Hepatocyte (in vitro differentiated cells): ENCODE data around the gene VPS33B. TPM values are rescaled to one million over a fixed set of nuclear protein-coding genes. Genes with fewer than 3 reads are reported as not detected.

Source experiments
- DNase-seq: peaks from one replicate; pipeline ENCODE4 v3.0.0-alpha.2; 2016; ENCODE audit warnings: low spot score
- H2AFZ ChIP-seq: fragments of 200-600 bp; sonication (generic); 2 replicates; pipeline ENCODE4 v1.6.0; 2016; ENCODE audit warnings: antibody characterized with exemption, mild to moderate bottlenecking
- H3K27ac ChIP-seq: fragments of 200-600 bp; sonication (generic); 2 replicates; pipeline ENCODE4 v1.5.1; 2016; ENCODE audit warnings: mild to moderate bottlenecking
- H3K27me3 ChIP-seq: fragments of 200-600 bp; sonication (generic); 2 replicates; pipeline ENCODE4 v1.6.1; 2016
- H3K36me3 ChIP-seq: fragments of 200-600 bp; sonication (generic); replicated peaks from 2 replicates; pipeline ENCODE4 v1.5.1; 2016; ENCODE audit warnings: low read depth; ENCODE audit not compliant: insufficient read depth
- H3K4me1 ChIP-seq: fragments of 200-600 bp; sonication (generic); 2 replicates; pipeline ENCODE4 v1.5.1; 2016; ENCODE audit warnings: mild to moderate bottlenecking, moderate library complexity; ENCODE audit not compliant: insufficient read depth
- H3K4me2 ChIP-seq: fragments of 200-600 bp; sonication (generic); 2 replicates; pipeline ENCODE4 v1.6.0; 2016
- H3K4me3 ChIP-seq: fragments of 200-600 bp; sonication (generic); 2 replicates; pipeline ENCODE4 v1.5.1; 2016; ENCODE audit warnings: mild to moderate bottlenecking
- H3K79me2 ChIP-seq: fragments of 200-600 bp; sonication (generic); 2 replicates; pipeline ENCODE4 v1.6.0; 2017; ENCODE audit warnings: mild to moderate bottlenecking
- H3K9me2 ChIP-seq: fragments of 200-600 bp; sonication (generic); replicated peaks from 2 replicates; pipeline ENCODE4 v1.6.0; 2017; ENCODE audit warnings: mild to moderate bottlenecking; ENCODE audit not compliant: insufficient read depth
- H3K9me3 ChIP-seq: fragments of 200-600 bp; sonication (generic); 2 replicates; pipeline ENCODE4 v1.5.1; 2016; ENCODE audit warnings: low read depth, mild to moderate bottlenecking
- H4K20me1 ChIP-seq: fragments of 200-600 bp; sonication (generic); 2 replicates; pipeline ENCODE4 v1.6.0; 2016; ENCODE audit warnings: mild to moderate bottlenecking; ENCODE audit not compliant: insufficient read depth, poor library complexity, severe bottlenecking
- CTCF ChIP-seq: fragments of 200-600 bp; sonication (generic); IDR thresholded peaks from 2 replicates; pipeline ENCODE4 v1.5.1; 2016; ENCODE audit warnings: antibody characterized with exemption, mild to moderate bottlenecking; ENCODE audit not compliant: poor library complexity
- EZH2 ChIP-seq: fragments of 200-600 bp; sonication (generic); IDR thresholded peaks from 2 replicates; pipeline ENCODE4 v1.6.1; 2016; ENCODE audit warnings: antibody characterized with exemption, mild to moderate bottlenecking, borderline replicate concordance
- EZH2phosphoT487 ChIP-seq: fragments of 200-600 bp; sonication (generic); IDR thresholded peaks from one replicate; pipeline ENCODE4 v1.6.1; 2018; ENCODE audit warnings: antibody characterized with exemption, mild to moderate bottlenecking, low read depth, moderate library complexity; ENCODE audit not compliant: unreplicated experiment, severe bottlenecking
- WGBS: methylation state at CpG from one replicate; pipeline ENCODE4 v1.1.6; 2016; ENCODE audit warnings: low lambda C conversion rate; ENCODE audit errors: missing lambda C conversion rate; 5-methylcytosine and 5-hydroxymethylcytosine counted together
- polyA plus RNA-seq: library from polyadenylated mRNA; unstranded; fragments of >200 nt; fragmentation: Nextera tagmentation; extraction: Ambion mirVana; gene quantifications from 2 replicates; pipeline ENCODE4 v1.2.1, GENCODE V29; 2016
- total RNA-seq: library from RNA; depleted of rRNA; stranded (reverse); fragments of >200 nt; gene quantifications from 2 replicates; pipeline ENCODE4 v1.2.3, GENCODE V29; 2014

VPS33B gene
- total RNA-seq (8.0 and 11.7 TPM in 2 replicates), polyA plus RNA-seq (7.8 and 10.4 TPM in 2 replicates)

GRCh38 chr15:91022075-91022831, at the start of gene VPS33B:
Gene VPS33B (minus strand): TSS chr15:91022594. CDS start chr15:91022249, 345 bp downstream.
- Histone ChIP-seq H3K4me1 (peaks cover 11% of the 10 kb centered on the region), H3K27me3 (no peaks in the 10 kb centered on the region), H3K9me2 (no peaks in the 10 kb centered on the region), H3K4me3 (peak within 1 kb of the TSS; percentile 46), H3K4me2 (peak within 1 kb of the TSS; percentile 83), H3K9me3 (no peaks in the 10 kb centered on the region), H3K36me3 (no peaks in the 10 kb centered on the region), H4K20me1 (no peaks in the 10 kb centered on the region), H2AFZ (peak within 1 kb of the TSS; percentile 89), H3K79me2 (peaks cover 40% of the 10 kb centered on the region), H3K27ac (peak within 1 kb of the TSS; percentile 68)
- 1% methylated on average over 48 of the region's 48 CpGs for WGBS
- TF ChIP-seq EZH2phosphoT487 (no peak), EZH2 (no peak), CTCF (no peak)
- DNase-seq = peak; percentile 88

GRCh38 chr15:91072161-91072560, 49.8 kb upstream of the VPS33B start:
- H4K20me1 ChIP-seq = no peaks in the 10 kb centered on the region
- no peak overlapping the region for H3K27ac ChIP-seq
- no peaks in the 10 kb centered on the region for H3K9me3 ChIP-seq
- H3K27me3 ChIP-seq = peaks cover 7% of the 10 kb centered on the region
- DNase-seq = no peak
- no peaks in the 10 kb centered on the region for H3K79me2 ChIP-seq
- no peaks in the 10 kb centered on the region for H3K9me2 ChIP-seq
- H3K4me2 ChIP-seq = no peak overlapping the region
- H3K4me1 ChIP-seq = no peaks in the 10 kb centered on the region
- no peak for TF ChIP-seq EZH2phosphoT487
- TF ChIP-seq EZH2 = no peak
- no peak for TF ChIP-seq CTCF
- H3K36me3 ChIP-seq = no peaks in the 10 kb centered on the region
- H3K4me3 ChIP-seq = no peak overlapping the region
- H2AFZ ChIP-seq = no peak overlapping the region
- WGBS = 85% methylated on average over 4 of the region's 4 CpGs

- WGBS = 84% methylated on average over 8 of the region's 8 CpGs
- Histone ChIP-seq H3K4me3 (no peak overlapping the region), H2AFZ (no peak overlapping the region), H3K27ac (no peak overlapping the region), H3K27me3 (peaks cover 7% of the 10 kb centered on the region), H3K9me3 (no peaks in the 10 kb centered on the region), H3K79me2 (no peaks in the 10 kb centered on the region), H3K9me2 (no peaks in the 10 kb centered on the region), H3K36me3 (no peaks in the 10 kb centered on the region), H4K20me1 (no peaks in the 10 kb centered on the region), H3K4me1 (no peaks in the 10 kb centered on the region), H3K4me2 (no peak overlapping the region)
- TF ChIP-seq EZH2 = no peak
- TF ChIP-seq EZH2phosphoT487 = no peak
- DNase-seq = no peak
Observed at GRCh38 chr15:91070872-91071271, 48.5 kb upstream of the VPS33B start.

GRCh38 chr15:91068966-91069365, 46.6 kb upstream of the VPS33B start:
- no peaks in the 10 kb centered on the region for H3K9me2 ChIP-seq
- no peak overlapping the region for H3K4me3 ChIP-seq
- TF ChIP-seq EZH2 (no peak), CTCF (no peak), EZH2phosphoT487 (no peak)
- 82% methylated on average over 3 of the region's 3 CpGs for WGBS
- no peaks in the 10 kb centered on the region for H3K4me1 ChIP-seq
- H3K4me2 ChIP-seq = no peak overlapping the region
- no peaks in the 10 kb centered on the region for H3K36me3 ChIP-seq
- H3K9me3 ChIP-seq = no peaks in the 10 kb centered on the region
- DNase-seq = no peak
- H3K27ac ChIP-seq = no peak overlapping the region
- no peak overlapping the region for H2AFZ ChIP-seq
- no peaks in the 10 kb centered on the region for H3K79me2 ChIP-seq
- peaks cover 7% of the 10 kb centered on the region for H3K27me3 ChIP-seq
- H4K20me1 ChIP-seq = no peaks in the 10 kb centered on the region
